ENCODE measurements around the gene POLR3GL.
A peak's percentile ranks its signal among the peaks of the same experiment; 100 is the strongest.

POLR3GL gene

GRCh38 chr1:145960468-145961108 is 3.9 kb upstream of the POLR3GL start:
- peaks cover 25% of the 10 kb centered on the region for H3K79me2 ChIP-seq (ENCODE audit: insufficient read depth, low read length)
- H4K20me1 ChIP-seq (ENCODE audit: insufficient read depth, low read length), result no peaks in the 10 kb centered on the region; the same call in 1 of the 2 replicates
- no peaks in the 10 kb centered on the region; the same call in 1 of the 2 replicates for H3K36me3 ChIP-seq (ENCODE audit: insufficient read depth, low read length)
- H3K4me1 ChIP-seq (ENCODE audit: insufficient read depth, low read length), result peaks cover 87% of the 10 kb centered on the region
- peaks cover 26% of the 10 kb centered on the region for H3K27me3 ChIP-seq (ENCODE audit: insufficient read depth, low read length, poor library complexity)
- peak overlapping the region; percentile 41 to 80 for H3K4me3 ChIP-seq (ENCODE audit: low read depth in 1 of 2, low read length in 2 of 2)
- H3K27ac ChIP-seq (ENCODE audit: low read length), result peak overlapping the region; percentile 66
- peak overlapping the region; percentile 85 for H2AFZ ChIP-seq (ENCODE audit: low read depth, low read length)
- peak; percentile 48 for ATAC-seq (ENCODE audit: insufficient read depth, low read depth)
- peak; percentile 81 for DNase-seq
- peak overlapping the region; percentile 63 for H3K9ac ChIP-seq (ENCODE audit: low read depth, low read length)
- no peaks in the 10 kb centered on the region for H3K9me3 ChIP-seq (ENCODE audit: insufficient read depth, low read length, severe bottlenecking)
- no peak for TF ChIP-seq EZH2 (IDR thresholded peaks at IDR 0.05; ENCODE audit: borderline replicate concordance, low read depth, low read length, severe bottlenecking)
- TF ChIP-seq CTCF (IDR thresholded peaks at IDR 0.05; ENCODE audit: borderline replicate concordance, extremely low read depth, low read length, poor library complexity, severe bottlenecking), result peak; percentile 15
- H3K4me2 ChIP-seq (ENCODE audit: insufficient read depth, low read length), result peak overlapping the region; percentile 98

- Histone ChIP-seq H3K4me1 (ENCODE audit: insufficient read depth, low read length) (peaks cover 84% of the 10 kb centered on the region), H3K36me3 (ENCODE audit: insufficient read depth, low read length) (no peaks in the 10 kb centered on the region; the same call in 1 of the 2 replicates), H3K9ac (ENCODE audit: low read depth, low read length) (peak overlapping the region; percentile 63), H3K27me3 (ENCODE audit: insufficient read depth, low read length, poor library complexity) (peaks cover 26% of the 10 kb centered on the region), H2AFZ (ENCODE audit: low read depth, low read length) (peak overlapping the region; percentile 85), H3K27ac (ENCODE audit: low read length) (peak overlapping the region; percentile 66; the same call in 1 of the 2 replicates), H3K9me3 (ENCODE audit: insufficient read depth, low read length, severe bottlenecking) (no peaks in the 10 kb centered on the region), H3K79me2 (ENCODE audit: insufficient read depth, low read length) (peaks cover 20% of the 10 kb centered on the region), H3K4me3 (ENCODE audit: low read depth in 1 of 2, low read length in 2 of 2) (peak overlapping the region; percentile 41 to 80; a peak in 3 of 4 replicates), H4K20me1 (ENCODE audit: insufficient read depth, low read length) (no peaks in the 10 kb centered on the region; the same call in 1 of the 2 replicates), H3K4me2 (ENCODE audit: insufficient read depth, low read length) (peak overlapping the region; percentile 98)
- no peak for DNase-seq
- no peak for ATAC-seq (ENCODE audit: insufficient read depth, low read depth)
- TF ChIP-seq CTCF (IDR thresholded peaks at IDR 0.05; ENCODE audit: borderline replicate concordance, extremely low read depth, low read length, poor library complexity, severe bottlenecking) (no peak), EZH2 (IDR thresholded peaks at IDR 0.05; ENCODE audit: borderline replicate concordance, low read depth, low read length, severe bottlenecking) (no peak)
Observed at GRCh38 chr1:145961109-145961424, 3.4 kb upstream of the POLR3GL start.

- peak overlapping the region; percentile 98 for H3K4me2 ChIP-seq (ENCODE audit: insufficient read depth, low read length)
- peaks cover 15% of the 10 kb centered on the region for H3K79me2 ChIP-seq (ENCODE audit: insufficient read depth, low read length)
- ATAC-seq (ENCODE audit: insufficient read depth, low read depth) (no peak), DNase-seq (peak; percentile 33)
- peak overlapping the region; percentile 41 to 80; a peak in 3 of 4 replicates for H3K4me3 ChIP-seq (ENCODE audit: low read depth in 1 of 2, low read length in 2 of 2)
- no peaks in the 10 kb centered on the region for H3K9me3 ChIP-seq (ENCODE audit: insufficient read depth, low read length, severe bottlenecking)
- no peaks in the 10 kb centered on the region; the same call in 1 of the 2 replicates for H4K20me1 ChIP-seq (ENCODE audit: insufficient read depth, low read length)
- peaks cover 26% of the 10 kb centered on the region for H3K27me3 ChIP-seq (ENCODE audit: insufficient read depth, low read length, poor library complexity)
- no peak overlapping the region for H3K27ac ChIP-seq (ENCODE audit: low read length)
- H2AFZ ChIP-seq (ENCODE audit: low read depth, low read length), result peak overlapping the region; percentile 85
- H3K9ac ChIP-seq (ENCODE audit: low read depth, low read length), result peak overlapping the region; percentile 63
- peaks cover 79% of the 10 kb centered on the region for H3K4me1 ChIP-seq (ENCODE audit: insufficient read depth, low read length)
- peak; percentile 75 for TF ChIP-seq EZH2 (IDR thresholded peaks at IDR 0.05; ENCODE audit: borderline replicate concordance, low read depth, low read length, severe bottlenecking)
- TF ChIP-seq CTCF (IDR thresholded peaks at IDR 0.05; ENCODE audit: borderline replicate concordance, extremely low read depth, low read length, poor library complexity, severe bottlenecking), result no peak
- H3K36me3 ChIP-seq (ENCODE audit: insufficient read depth, low read length), result no peaks in the 10 kb centered on the region; the same call in 1 of the 2 replicates
Observed at GRCh38 chr1:145961425-145962156, 2.9 kb upstream of the POLR3GL start.
